SK-N-SH (cell line): Measurements from ENCODE around the gene NPEPL1. TPM values are rescaled to one million over a fixed set of nuclear protein-coding genes. Genes with fewer than 3 reads are reported as not detected.
A peak's percentile ranks its signal among the peaks of the same experiment; 100 is the strongest.

Experiments used
- CTCF ChIA-PET: fragments of 300-600, 350-600 bp; formaldehyde crosslinking; extraction: SDS; loops from one replicate; lab custom pipeline; 2021; lab: Yijun Ruan, JAX
- POLR2A ChIA-PET: fragments of 350-600 bp; sonication (Branson Sonifier 250); formaldehyde crosslinking; extraction: SDS; loops from one replicate; lab custom pipeline; 2020; ENCODE audit warnings: antibody characterized with exemption, inconsistent platforms; lab: Yijun Ruan, JAX
- DNase-seq: peaks from one replicate; pipeline ENCODE4 v3.0.0; 2012
- H2AFZ ChIP-seq: fragments of 200-600 bp; sonication (generic); 2 replicates; pipeline ENCODE4 v1.8.1; 2016; ENCODE audit warnings: antibody characterized with exemption, mild to moderate bottlenecking, low read depth
- H3F3A ChIP-seq: fragments of 200-600 bp; sonication (generic); replicated peaks from 2 replicates; pipeline ENCODE3; 2016; ENCODE audit warnings: antibody characterized with exemption, mild to moderate bottlenecking; ENCODE audit not compliant: insufficient read depth
- H3K27ac ChIP-seq, 2 experiments: fragments of 200-500 bp in 1 of 2; fragments of 200-600 bp in 1 of 2; sonication (Bioruptor generic) in 1 of 2; sonication (generic), shearing (Covaris generic) in 1 of 2; 2 replicates each; pipeline versions ENCODE4 v1.5.1 to v1.6.1; 2014 to 2016; ENCODE audit warnings: low read depth in 2 of 2, inconsistent platforms in 1 of 2, low read length in 1 of 2, mild to moderate bottlenecking in 1 of 2, mixed read lengths in 1 of 2
- H3K27me3 ChIP-seq: fragments of 200-600 bp; sonication (generic), shearing (Covaris generic); 2 replicates; pipeline ENCODE4 v1.6.1; 2016; ENCODE audit warnings: mixed run types; ENCODE audit not compliant: insufficient read depth
- H3K36me3 ChIP-seq, 2 experiments: fragments of 200-500 bp in 1 of 2; fragments of 200-600 bp in 1 of 2; sonication (Bioruptor generic) in 1 of 2; sonication (generic) in 1 of 2; replicated peaks in 1 of 2; 2 replicates each; pipeline versions ENCODE3 to v1.5.1; 2014 to 2016; ENCODE audit warnings: low read length in 1 of 2, mild to moderate bottlenecking in 1 of 2; ENCODE audit not compliant: insufficient read depth in 2 of 2, control insufficient read depth in 1 of 2
- H3K4me1 ChIP-seq, 2 experiments: fragments of 200-500 bp in 1 of 2; fragments of 200-600 bp in 1 of 2; sonication (Bioruptor generic) in 1 of 2; sonication (generic), shearing (Covaris generic) in 1 of 2; 2 replicates each; pipeline versions ENCODE4 v1.5.1 to v1.6.1; 2014 to 2016; ENCODE audit warnings: low read depth in 1 of 2, low read length in 1 of 2, mixed run types in 1 of 2; ENCODE audit not compliant: insufficient read depth in 2 of 2, control insufficient read depth in 1 of 2
- H3K4me2 ChIP-seq: fragments of 200-600 bp; sonication (generic), shearing (Covaris generic); 2 replicates; pipeline ENCODE4 v1.6.1; 2017; ENCODE audit warnings: mixed run types
- H3K4me3 ChIP-seq, 2 experiments: fragments of 200-500 bp in 1 of 2; fragments of 200-600 bp in 1 of 2; sonication (Bioruptor generic) in 1 of 2; sonication (generic), shearing (Covaris generic) in 1 of 2; 2 replicates each; pipeline versions ENCODE4 v1.5.1 to v1.8.1; 2014 to 2016; ENCODE audit warnings: low read depth in 2 of 2, inconsistent platforms in 1 of 2, low read length in 1 of 2, mild to moderate bottlenecking in 1 of 2, mixed read lengths in 1 of 2, moderate library complexity in 1 of 2
- H3K79me2 ChIP-seq: fragments of 200-600 bp; sonication (generic); 2 replicates; pipeline ENCODE4 v1.8.1; 2017; ENCODE audit warnings: mild to moderate bottlenecking; ENCODE audit not compliant: insufficient read depth
- H3K9ac ChIP-seq: fragments of 200-600 bp; sonication (generic); 2 replicates; pipeline ENCODE4 v1.6.1; 2017; ENCODE audit warnings: mixed run types
- H3K9me2 ChIP-seq: fragments of 200-600 bp; sonication (generic); 2 replicates; pipeline ENCODE4 v1.6.1; 2017; ENCODE audit warnings: mixed run types
- H3K9me3 ChIP-seq: fragments of 200-600 bp; sonication (generic); 2 replicates; pipeline ENCODE4 v1.6.1; 2017; ENCODE audit warnings: mixed run types, mild to moderate bottlenecking, moderate library complexity
- H4K20me1 ChIP-seq: fragments of 200-600 bp; sonication (generic); 2 replicates; pipeline ENCODE4 v1.6.1; 2017; ENCODE audit warnings: mild to moderate bottlenecking, mixed run types; ENCODE audit not compliant: insufficient read depth
- CHD2 ChIP-seq: fragments of 150-350 bp; IDR thresholded peaks from 2 replicates; pipeline ENCODE4 v1.6.1; 2018; ENCODE audit warnings: low read length; ENCODE audit not compliant: partially characterized antibody
- ELF1 ChIP-seq: IDR thresholded peaks from 2 replicates; pipeline ENCODE4 v1.4.0; 2012
- FOXJ3 ChIP-seq: sonication (generic); formaldehyde crosslinking; IDR thresholded peaks from 2 replicates; pipeline ENCODE4 v1.5.1; 2020; ENCODE audit warnings: mild to moderate bottlenecking, missing genetic modification reagents
- FOXM1 ChIP-seq: IDR thresholded peaks from 2 replicates; pipeline ENCODE4 v1.4.0; 2012; ENCODE audit warnings: low read depth, mild to moderate bottlenecking
- GABPA ChIP-seq: IDR thresholded peaks from 2 replicates; pipeline ENCODE4 v1.4.0; 2012; ENCODE audit warnings: low read depth, mild to moderate bottlenecking
- IRF3 ChIP-seq: fragments of 150-350 bp; IDR thresholded peaks from 2 replicates; pipeline ENCODE4 v1.6.1; 2016; ENCODE audit warnings: mild to moderate bottlenecking, low read depth, low read length
- MAX ChIP-seq: IDR thresholded peaks from 2 replicates; pipeline ENCODE4 v1.4.0; 2012; ENCODE audit warnings: low read depth
- MEF2A ChIP-seq: IDR thresholded peaks from 2 replicates; pipeline ENCODE4 v1.4.0; 2012; ENCODE audit warnings: low read depth, borderline replicate concordance
- MXI1 ChIP-seq: IDR thresholded peaks from 2 replicates; pipeline ENCODE4 v1.6.1; 2012; ENCODE audit warnings: mild to moderate bottlenecking, low read depth, low read length, improper control_type of control experiment
- NRF1 ChIP-seq: IDR thresholded peaks from 2 replicates; pipeline ENCODE4 v1.6.1; 2012; ENCODE audit warnings: low read depth, mild to moderate bottlenecking, low read length
- REST ChIP-seq: IDR thresholded peaks from 2 replicates; pipeline ENCODE4 v1.6.1; 2012; ENCODE audit warnings: mild to moderate bottlenecking, low read depth, low read length, moderate library complexity
- RFX5 ChIP-seq: IDR thresholded peaks from 2 replicates; pipeline ENCODE4 v1.6.1; 2012; ENCODE audit warnings: mild to moderate bottlenecking, improper control_type of control experiment, low read length
- TAF1 ChIP-seq: IDR thresholded peaks from 2 replicates; pipeline ENCODE4 v1.6.1; 2012; ENCODE audit warnings: low read depth, mild to moderate bottlenecking, low read length, moderate library complexity, borderline replicate concordance
- TCF12 ChIP-seq: IDR thresholded peaks from 2 replicates; pipeline ENCODE4 v1.4.0; 2012
- YY1 ChIP-seq: IDR thresholded peaks from 2 replicates; pipeline ENCODE4 v1.4.0; 2012; ENCODE audit warnings: low read depth, mild to moderate bottlenecking
- ZBTB33 ChIP-seq: IDR thresholded peaks from 2 replicates; pipeline ENCODE4 v1.4.0; 2012; ENCODE audit warnings: low read depth, borderline replicate concordance
- WGBS: methylation state at CpG from one replicate; pipeline ENCODE4 v1.1.6; 2017; ENCODE audit warnings: low lambda C conversion rate; 5-methylcytosine and 5-hydroxymethylcytosine counted together
- polyA plus RNA-seq, 3 experiments: library from polyadenylated mRNA; depleted of rRNA; stranded (reverse); fragments of >200 nt; gene quantifications; 2 replicates each; pipeline ENCODE4 v1.2.3, GENCODE V29; 2012

The NPEPL1 gene
- polyA plus RNA-seq, 1 of the 3 experiments (the other 2 are of a cell fraction), result 2.8 TPM

GRCh38 chr20:58719258-58719657, 26.7 kb downstream of the NPEPL1 start:
- H4K20me1 ChIP-seq, result no peaks in the 10 kb centered on the region
- 80% methylated on average over 4 of the region's 7 CpGs for WGBS
- no peak overlapping the region for H3K4me2 ChIP-seq
- H3K79me2 ChIP-seq, result no peaks in the 10 kb centered on the region
- no peaks in the 10 kb centered on the region for H3K36me3 ChIP-seq
- no peak for DNase-seq
- H3K9me2 ChIP-seq, result no peaks in the 10 kb centered on the region
- no peak overlapping the region for H3K27ac ChIP-seq
- H2AFZ ChIP-seq, result no peak overlapping the region
- TF ChIP-seq IRF3 (no peak), TAF1 (no peak), TCF12 (no peak), FOXJ3 (CRISPR knock-in tag) (no peak), MEF2A (no peak), GABPA (no peak), MAX (no peak), YY1 (no peak)
- no peak overlapping the region for H3K4me3 ChIP-seq
- ChIA-PET CTCF (interaction anchor here (2.0 kb wide), 1 partner anchor 9 kb away, joined by 6 read pairs; no protein-coding TSS in a partner anchor), POLR2A (no interaction called here)
- H3K9me3 ChIP-seq, result no peaks in the 10 kb centered on the region
- peaks cover 10% of the 10 kb centered on the region; the same call in 1 of the 2 replicates for H3K27me3 ChIP-seq
- no peaks in the 10 kb centered on the region for H3F3A ChIP-seq
- H3K9ac ChIP-seq, result no peak overlapping the region
- peaks cover 0 to 5% of the 10 kb centered on the region in 2 experiments; a peak in 1 of 4 replicates for H3K4me1 ChIP-seq

GRCh38 chr20:58719971-58720371, 27.4 kb downstream of the NPEPL1 start:
- peak; percentile 20 for DNase-seq
- Histone ChIP-seq H3K4me1 (peaks cover 0 to 5% of the 10 kb centered on the region in 2 experiments; a peak in 1 of 4 replicates), H3K9me2 (no peaks in the 10 kb centered on the region), H3F3A (no peaks in the 10 kb centered on the region), H3K4me2 (no peak overlapping the region), H3K79me2 (no peaks in the 10 kb centered on the region), H3K27ac (no peak overlapping the region), H2AFZ (no peak overlapping the region), H4K20me1 (no peaks in the 10 kb centered on the region), H3K36me3 (no peaks in the 10 kb centered on the region), H3K9ac (no peak overlapping the region), H3K4me3 (no peak overlapping the region), H3K27me3 (peaks cover 10% of the 10 kb centered on the region; the same call in 1 of the 2 replicates), H3K9me3 (no peaks in the 10 kb centered on the region)
- ChIA-PET CTCF (no interaction called here), POLR2A (no interaction called here)
- WGBS, result no CpG with 5 or more reads among the region's 6 CpGs
- no peak for TF ChIP-seq YY1

- CTCF ChIA-PET, result no interaction called here
- Histone ChIP-seq H3K4me3 (no peak overlapping the region), H3F3A (no peaks in the 10 kb centered on the region)
- no peak for TF ChIP-seq YY1
- TF ChIP-seq NRF1, result no peak
- no peak for TF ChIP-seq CHD2
- TF ChIP-seq REST, result no peak
- no peak for TF ChIP-seq ELF1
- TF ChIP-seq ZBTB33, result no peak
- TF ChIP-seq FOXM1, result no peak
- TF ChIP-seq RFX5, result no peak
- no peak for TF ChIP-seq MXI1
These were observed 28.3 kb downstream of the NPEPL1 start for GRCh38 chr20:58720890-58721289.

More at GRCh38 chr20:58720890-58721289, 28.3 kb downstream of the NPEPL1 start:
- no peak overlapping the region for H3K9ac ChIP-seq
- no peaks in the 10 kb centered on the region for H3K9me2 ChIP-seq
- peaks cover 10% of the 10 kb centered on the region; the same call in 1 of the 2 replicates for H3K27me3 ChIP-seq
- no peaks in the 10 kb centered on the region for H3K79me2 ChIP-seq
- no peak for DNase-seq
- H3K9me3 ChIP-seq, result no peaks in the 10 kb centered on the region
- no peak overlapping the region for H3K27ac ChIP-seq
- H4K20me1 ChIP-seq, result no peaks in the 10 kb centered on the region
- 81% methylated on average over 14 of the region's 14 CpGs for WGBS
- no peak overlapping the region for H3K4me2 ChIP-seq
- peaks cover 0 to 5% of the 10 kb centered on the region in 2 experiments; a peak in 1 of 4 replicates for H3K4me1 ChIP-seq
- no peak overlapping the region for H2AFZ ChIP-seq
- POLR2A ChIA-PET, result no interaction called here
- no peaks in the 10 kb centered on the region for H3K36me3 ChIP-seq
